Omental fat pad (tissue), 4 donors: ENCODE measurements around the gene FADS1. TPM values are rescaled to one million over a fixed set of nuclear protein-coding genes. Genes with fewer than 3 reads are reported as not detected.

Experiments used
- ATAC-seq: fragments of 150-250 bp; one replicate; pipeline ENCODE4 v1.9.1; 2016; ENCODE audit warnings: mild to moderate bottlenecking, moderate library complexity; ENCODE audit not compliant: low FRiP score
- DNase-seq: peaks from one replicate; pipeline ENCODE4 v3.0.0-alpha.2; 2019; ENCODE audit warnings: low spot score
- CTCF ChIP-seq, 3 donors: fragments of 450-650 bp; IDR thresholded peaks; one replicate each; pipeline ENCODE4 v1.5.1; 2016 to 2017; ENCODE audit warnings: antibody characterized with exemption in 3 of 3, mild to moderate bottlenecking in 3 of 3, moderate library complexity in 2 of 3
- total RNA-seq, 4 donors: library from RNA; depleted of rRNA; stranded (reverse); fragments of >200 nt; gene quantifications; one replicate each; pipeline ENCODE4 v1.1.0, GENCODE V29; 2016

Gene FADS1
- total RNA-seq, 4 donors from 2014 or later, result 20.1 to 49.1 (median 22.0) TPM

DNA sequence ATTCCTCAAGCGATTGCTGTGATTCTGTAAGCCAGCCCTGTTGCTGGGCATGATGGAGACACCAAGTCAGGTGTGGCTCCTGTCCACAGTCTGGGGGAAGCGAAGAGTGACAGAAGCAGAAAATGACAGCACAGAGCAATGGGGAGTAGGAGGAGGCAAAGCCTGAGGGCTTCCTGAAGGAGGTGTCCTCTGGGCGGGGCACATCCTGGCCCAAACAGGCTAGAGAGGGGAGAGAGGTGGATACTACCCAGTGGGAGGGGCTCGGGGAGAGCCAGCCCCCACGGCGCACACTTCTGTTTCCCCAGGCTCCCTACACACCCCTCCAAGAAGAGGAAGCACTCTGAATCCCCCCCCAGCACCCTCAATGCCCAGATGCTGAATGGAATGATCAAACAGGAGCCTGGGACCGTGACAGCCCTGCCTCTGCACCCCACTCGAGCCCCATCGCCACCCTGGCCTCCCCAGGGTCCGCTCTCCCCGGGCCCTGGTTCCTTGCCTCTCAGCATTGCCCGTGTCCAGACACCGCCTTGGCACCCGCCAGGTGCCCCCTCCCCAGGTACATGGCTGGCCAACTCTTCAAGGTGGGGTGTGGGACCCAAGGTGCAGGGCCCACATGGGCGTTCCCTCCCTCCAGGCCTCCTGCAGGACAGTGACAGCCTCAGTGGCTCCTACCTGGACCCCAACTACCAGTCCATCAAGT is 45.5 kb downstream of the FADS1 start:
- DNase-seq (no peak), ATAC-seq (no peak)
- no peak for TF ChIP-seq CTCF (IDR thresholded peaks at IDR 0.05)

DNA sequence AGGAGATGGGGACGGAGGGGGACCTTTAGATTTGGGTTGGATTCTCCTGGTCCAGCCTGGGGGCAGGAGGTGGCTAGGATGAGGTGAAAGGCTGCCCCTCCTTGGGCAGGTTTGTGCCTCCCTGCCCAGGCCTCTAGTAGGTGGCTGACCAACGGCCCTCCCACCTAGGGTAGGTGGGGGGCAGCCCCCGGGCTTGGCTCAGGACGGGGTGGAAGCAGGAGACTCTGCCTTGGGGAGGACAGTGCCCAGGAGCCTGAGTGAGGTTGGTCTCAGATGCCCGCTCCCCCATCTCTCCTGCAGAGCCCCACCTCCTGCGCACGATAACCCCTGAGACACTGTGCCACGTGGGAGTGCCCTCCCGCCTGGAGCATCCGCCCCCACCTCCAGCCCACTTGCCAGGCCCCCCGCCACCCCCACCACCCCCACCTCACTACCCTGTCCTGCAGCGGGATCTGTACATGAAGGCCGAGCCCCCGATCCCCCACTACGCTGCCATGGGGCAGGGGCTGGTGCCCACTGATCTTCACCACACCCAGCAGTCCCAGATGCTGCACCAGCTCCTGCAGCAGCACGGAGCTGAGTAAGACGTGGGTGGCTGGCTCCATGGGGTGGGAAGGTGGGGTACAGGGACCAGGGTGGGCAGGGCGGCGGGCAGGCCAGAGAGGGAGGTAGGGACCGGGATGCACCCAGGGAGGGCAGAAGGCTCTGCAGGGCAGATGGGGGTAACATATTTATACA is 46.7 kb downstream of the FADS1 start:
- DNase-seq, result no peak
- ATAC-seq, result no peak
- TF ChIP-seq CTCF (IDR thresholded peaks at IDR 0.05), result no peak

- ATAC-seq, result no peak
- TF ChIP-seq CTCF (IDR thresholded peaks at IDR 0.05), result no peak
- DNase-seq, result no peak
Observed at GRCh38 chr11:61769169-61769920, 47.5 kb downstream of the FADS1 start.

- DNase-seq (no peak), ATAC-seq (no peak)
- no peak for TF ChIP-seq CTCF (IDR thresholded peaks at IDR 0.05)
Observed at GRCh38 chr11:61768376-61769076, 48.3 kb downstream of the FADS1 start.

DNA sequence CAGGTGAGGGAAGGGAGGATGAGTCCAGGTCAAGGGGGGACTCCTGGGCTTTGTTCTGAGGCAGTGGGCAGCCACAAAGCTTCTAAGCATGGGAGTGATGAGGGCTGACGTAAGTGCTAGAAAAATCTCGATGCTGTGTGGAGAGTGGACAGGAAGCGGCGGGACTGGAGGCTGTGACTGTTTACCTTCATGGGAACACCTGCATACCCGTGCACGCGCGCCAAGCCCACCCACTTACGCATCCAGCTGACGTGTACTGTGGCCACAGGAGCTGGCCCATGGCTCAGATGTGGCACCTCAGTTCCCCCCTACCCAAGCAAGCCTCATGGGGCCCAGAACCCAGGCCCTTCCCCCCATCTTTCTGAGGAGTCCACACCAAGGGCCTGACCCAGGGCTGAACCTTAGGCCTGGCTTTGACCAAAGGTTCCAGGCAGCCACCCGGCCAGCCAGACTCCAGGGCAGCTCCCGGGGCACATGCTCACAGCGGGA is 50.4 kb downstream of the FADS1 start:
- DNase-seq, result no peak
- no peak for ATAC-seq
- no peak for TF ChIP-seq CTCF (IDR thresholded peaks at IDR 0.05)

DNA sequence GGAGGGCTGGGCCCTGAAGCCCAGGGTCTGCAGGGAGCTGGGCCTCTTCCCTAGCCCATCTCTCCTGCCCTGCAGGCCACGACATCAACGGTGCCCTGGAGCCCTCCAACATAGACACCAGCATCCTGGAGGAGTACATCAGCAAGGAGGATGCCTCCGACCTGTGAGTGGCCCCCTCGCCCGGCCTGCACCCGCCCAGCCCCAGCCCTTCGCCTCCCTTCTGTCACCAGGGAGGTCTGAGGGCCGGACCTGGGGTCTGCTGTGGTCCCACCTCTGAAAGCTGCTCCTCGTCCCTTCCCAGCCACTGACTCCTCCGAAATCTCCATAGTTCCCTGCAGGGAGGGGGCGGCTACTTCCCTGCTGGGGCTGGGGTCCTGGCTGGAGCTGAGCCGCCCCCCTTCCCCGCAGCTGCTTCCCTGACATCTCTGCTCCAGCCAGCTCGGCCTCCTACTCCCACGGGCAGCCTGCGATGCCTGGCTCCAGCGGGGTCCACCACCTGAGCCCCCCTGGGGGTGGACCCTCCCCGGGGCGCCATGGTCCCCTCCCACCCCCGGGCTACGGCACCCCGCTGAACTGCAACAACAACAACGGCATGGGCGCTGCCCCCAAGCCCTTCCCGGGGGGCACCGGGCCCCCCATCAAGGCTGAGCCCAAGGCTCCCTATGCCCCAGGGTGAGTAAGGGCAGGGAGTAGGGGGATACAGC is 51.1 kb downstream of the FADS1 start:
- TF ChIP-seq CTCF (IDR thresholded peaks at IDR 0.05), result no peak
- ATAC-seq (no peak), DNase-seq (no peak)
